ENCODE measurements around the gene RGS9.

Gene RGS9

GRCh38 chr17:65097110-65097509 lies 40.1 kb upstream of the RGS9 start:
- no peak for TF ChIP-seq CTCF (conservative IDR thresholded peaks at IDR 0.05; ENCODE audit: low read length)
- H3K4me3 ChIP-seq (ENCODE audit: low read length): no peak overlapping the region
- no peak for DNase-seq (ENCODE audit: low read depth)

- no peak for TF ChIP-seq CTCF (conservative IDR thresholded peaks at IDR 0.05; ENCODE audit: low read length)
- no peak for DNase-seq (ENCODE audit: low read depth)
- no peak overlapping the region for H3K4me3 ChIP-seq (ENCODE audit: low read length)
Observed at GRCh38 chr17:65099475-65099874, 37.7 kb upstream of the RGS9 start.

GRCh38 chr17:65099941-65100315 lies 37.2 kb upstream of the RGS9 start:
- H3K4me3 ChIP-seq (ENCODE audit: low read length): peak overlapping the region; percentile 50
- TF ChIP-seq CTCF (conservative IDR thresholded peaks at IDR 0.05; ENCODE audit: low read length): no peak
- peak; percentile 54 for DNase-seq (ENCODE audit: low read depth)

- peak; percentile 47 for TF ChIP-seq CTCF (conservative IDR thresholded peaks at IDR 0.05; ENCODE audit: low read length)
- peak overlapping the region; percentile 55 for H3K4me3 ChIP-seq (ENCODE audit: low read length)
- DNase-seq (ENCODE audit: low read depth): peak; percentile 68
Observed at GRCh38 chr17:65100316-65101140, 36.6 kb upstream of the RGS9 start.

- DNase-seq (ENCODE audit: low read depth): no peak
- no peak for TF ChIP-seq CTCF (conservative IDR thresholded peaks at IDR 0.05; ENCODE audit: low read length)
- H3K4me3 ChIP-seq (ENCODE audit: low read length): no peak overlapping the region
Observed at GRCh38 chr17:65101371-65101770, 35.8 kb upstream of the RGS9 start.

GRCh38 chr17:65102235-65102634 lies 34.9 kb upstream of the RGS9 start:
- H3K4me3 ChIP-seq (ENCODE audit: low read length): no peak overlapping the region
- DNase-seq (ENCODE audit: low read depth): no peak
- no peak for TF ChIP-seq CTCF (conservative IDR thresholded peaks at IDR 0.05; ENCODE audit: low read length)

- no peak overlapping the region for H3K4me3 ChIP-seq (ENCODE audit: low read length)
- no peak for TF ChIP-seq CTCF (conservative IDR thresholded peaks at IDR 0.05; ENCODE audit: low read length)
- DNase-seq (ENCODE audit: low read depth): no peak
Observed at GRCh38 chr17:65102788-65103187, 34.4 kb upstream of the RGS9 start.
